Measurements from ENCODE around the gene OSBP2.

The OSBP2 gene

DNA sequence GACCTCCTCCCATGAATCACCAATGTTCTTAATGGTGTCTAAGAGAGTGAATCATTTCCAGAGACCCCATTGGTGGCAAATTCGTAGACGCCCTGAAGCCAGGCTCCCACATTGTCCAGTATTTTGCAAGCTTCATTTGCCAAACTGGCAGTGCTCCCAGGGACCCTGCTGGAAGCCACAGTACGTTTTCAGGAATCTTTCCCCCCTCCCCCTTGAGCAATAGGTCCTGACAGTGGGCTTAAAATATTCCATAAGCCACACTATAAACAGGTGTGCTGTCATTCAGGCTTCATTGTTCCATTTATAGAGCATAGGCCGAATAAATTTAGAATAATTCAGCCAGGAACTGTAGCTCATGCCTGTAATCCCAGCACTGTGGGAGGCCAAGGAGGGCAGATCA, 148.6 kb downstream of the OSBP2 start:
- DNase-seq (ENCODE audit: low spot score): no peak

DNA sequence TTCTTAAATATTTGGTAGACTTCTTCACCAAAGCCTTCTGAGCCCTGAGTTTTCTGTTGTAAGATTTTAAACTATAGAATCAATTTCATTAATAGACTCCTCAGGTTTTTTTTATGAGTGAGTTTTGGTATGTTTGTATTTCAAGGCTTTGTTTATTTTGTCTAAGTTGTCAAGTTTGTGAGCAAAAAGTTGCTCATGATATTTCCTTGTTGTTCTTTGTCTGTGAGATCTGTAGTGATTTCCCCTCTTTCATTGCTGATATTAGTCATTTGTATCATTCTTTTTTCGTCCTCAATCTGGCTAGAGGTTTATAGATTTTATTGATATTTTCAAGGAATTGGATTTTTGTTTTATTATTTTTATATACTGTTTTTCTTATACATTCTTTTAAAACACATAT, 152.9 kb downstream of the OSBP2 start:
- DNase-seq (ENCODE audit: low spot score): no peak

DNA sequence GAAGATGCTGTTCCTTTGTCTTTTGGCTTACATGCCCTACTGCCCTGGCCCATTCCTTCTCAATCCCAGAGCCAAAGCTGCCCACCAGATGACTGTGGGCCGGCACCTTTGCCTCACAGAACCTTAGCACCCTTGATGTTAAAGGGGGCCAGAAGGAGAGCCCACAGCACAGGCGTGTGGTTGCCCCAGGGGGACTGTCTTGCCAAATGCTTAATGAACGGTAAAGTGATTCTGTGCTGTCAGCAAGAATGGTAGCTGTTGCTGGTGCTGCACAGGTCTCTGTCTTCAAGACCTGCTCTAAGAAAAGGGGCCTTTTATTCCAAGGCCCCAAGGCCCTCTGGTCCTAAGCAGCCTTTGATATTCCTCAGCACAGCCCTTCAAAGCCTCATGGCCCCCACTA, 160.6 kb downstream of the OSBP2 start:
- no peak for DNase-seq (ENCODE audit: low spot score)

DNA sequence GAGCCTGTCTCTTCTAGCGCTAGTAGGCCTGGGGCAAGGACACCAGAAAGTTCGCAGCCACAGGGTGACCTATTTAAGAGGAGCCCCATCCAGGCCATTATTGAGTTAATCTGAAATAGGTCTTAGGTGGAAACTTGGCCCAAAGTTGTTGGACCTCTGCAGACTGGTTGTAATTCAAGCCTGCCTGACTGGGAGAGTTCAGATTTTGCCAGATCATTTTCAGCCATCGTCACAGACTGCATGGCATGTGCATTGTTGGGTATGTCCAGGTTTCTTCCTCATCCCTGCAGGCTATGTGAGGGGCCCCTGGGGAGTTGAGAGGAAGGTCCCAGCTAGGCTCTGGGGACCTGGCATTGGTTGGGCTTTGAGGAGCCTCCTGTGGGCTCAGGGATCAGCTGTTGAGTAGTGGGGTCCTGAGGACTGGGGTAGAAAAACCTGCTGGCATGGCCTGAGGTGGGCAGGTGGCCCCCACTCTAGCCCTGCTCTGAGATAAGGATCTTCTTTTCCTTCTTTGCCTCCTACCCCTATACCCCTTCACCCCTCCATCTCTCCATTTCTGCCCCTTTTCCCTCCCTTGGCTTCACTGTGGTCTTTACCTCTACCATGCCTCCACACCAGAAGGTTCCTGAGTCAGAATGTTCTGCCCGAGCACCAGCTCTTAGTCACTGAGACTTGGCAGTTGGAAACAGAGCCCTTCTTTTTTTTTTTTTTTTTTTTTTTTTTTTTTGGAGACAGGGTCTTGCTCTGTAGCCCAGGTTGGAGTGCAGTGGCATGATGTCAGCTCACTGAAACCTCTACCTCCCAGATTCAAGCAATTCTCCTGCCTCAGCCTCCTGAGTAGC, 161.2 kb downstream of the OSBP2 start:
- no peak for DNase-seq (ENCODE audit: low spot score)

DNA sequence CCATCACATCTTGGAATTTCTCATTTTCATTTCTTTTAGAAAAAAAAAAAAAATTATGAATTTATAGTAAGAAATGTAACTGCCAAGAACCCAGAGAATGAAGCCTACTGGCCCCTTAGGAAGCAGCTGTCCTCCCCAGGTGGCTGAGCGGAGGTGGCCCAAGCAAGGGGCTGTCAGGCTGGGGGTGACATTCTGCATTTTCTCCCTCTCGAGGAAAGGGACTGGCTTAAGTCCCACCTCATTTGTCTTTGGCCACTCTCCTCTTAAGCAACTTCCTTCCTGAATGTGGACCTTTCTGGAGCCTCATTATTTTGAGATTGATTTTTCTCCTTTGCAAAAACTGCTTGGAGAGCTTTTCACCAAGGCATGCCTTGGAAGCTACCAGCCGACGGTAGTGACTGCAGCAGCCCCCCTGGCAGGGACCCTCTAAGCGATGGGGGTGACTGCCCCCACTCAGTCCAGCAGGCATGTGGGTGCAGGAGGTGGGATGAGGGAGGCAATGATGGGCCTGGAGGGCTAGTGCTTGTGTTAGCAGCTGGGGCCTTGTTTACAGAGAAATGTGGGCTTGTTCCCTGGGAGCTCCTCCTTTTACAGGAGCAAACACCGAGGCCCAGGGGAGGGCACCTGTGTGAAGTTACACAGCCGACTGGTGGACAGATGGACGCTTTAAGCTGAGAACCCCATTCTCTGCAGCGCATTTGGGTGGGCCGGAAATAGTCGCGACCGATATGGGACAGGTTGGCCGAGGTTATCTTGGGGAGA, 162.2 kb downstream of the OSBP2 start:
- DNase-seq (ENCODE audit: low spot score): no peak

DNA sequence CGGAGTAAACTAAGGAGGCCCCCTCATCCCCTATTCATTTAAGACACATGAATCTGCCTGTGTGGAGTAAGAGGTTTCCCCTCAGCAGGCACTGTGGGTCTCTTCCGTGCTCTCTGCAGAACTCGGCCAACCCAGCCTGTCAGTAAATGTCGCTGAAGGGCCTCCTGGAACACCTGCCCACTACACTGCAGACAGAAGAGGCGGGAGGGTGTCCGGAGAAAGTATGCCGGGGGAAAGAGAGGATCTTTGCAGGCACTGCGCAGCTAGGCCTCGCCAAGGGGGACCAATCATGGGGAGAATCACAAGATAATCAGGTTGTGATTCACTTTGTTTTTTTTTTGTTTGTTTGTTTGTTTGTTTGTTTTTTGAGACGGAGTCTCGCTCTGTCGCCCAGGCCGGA, 163.1 kb downstream of the OSBP2 start:
- DNase-seq (ENCODE audit: low spot score): no peak

DNA sequence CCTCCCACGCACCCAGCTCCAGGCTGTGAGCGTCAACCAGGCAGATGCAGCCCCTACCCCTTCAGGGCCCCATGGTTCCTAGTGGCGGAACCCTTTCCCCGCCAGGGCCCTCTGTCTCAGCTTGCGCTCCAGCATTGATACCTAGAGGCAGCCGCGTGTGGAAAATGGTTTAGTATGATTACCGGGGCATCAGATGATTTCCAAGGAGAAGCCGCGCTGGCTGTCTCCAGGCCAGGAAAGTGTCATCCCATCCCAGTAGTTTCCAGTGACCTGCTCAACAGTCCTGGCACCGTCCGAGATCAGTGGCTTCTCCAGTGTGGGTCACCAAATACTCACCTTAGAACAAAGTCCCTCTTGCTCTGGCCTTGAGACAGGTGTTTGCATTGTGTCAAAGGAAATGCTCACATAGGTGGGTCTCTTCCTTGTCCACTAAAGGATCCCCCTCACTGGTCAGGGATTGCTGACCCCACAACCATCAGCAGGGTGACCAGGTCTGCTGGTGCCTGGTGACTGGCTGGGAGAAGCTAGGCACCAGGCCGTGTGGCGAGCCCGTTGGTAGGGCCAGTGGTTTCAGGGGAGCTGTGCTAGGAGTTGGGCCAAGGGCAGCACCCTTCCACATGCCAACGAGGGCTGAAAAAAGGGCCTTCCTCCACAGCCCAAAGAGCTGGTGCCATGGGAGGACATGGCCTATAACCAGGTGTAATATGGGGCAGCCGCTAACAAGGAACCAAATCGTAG, 164.5 kb downstream of the OSBP2 start:
- no peak for DNase-seq (ENCODE audit: low spot score)

DNA sequence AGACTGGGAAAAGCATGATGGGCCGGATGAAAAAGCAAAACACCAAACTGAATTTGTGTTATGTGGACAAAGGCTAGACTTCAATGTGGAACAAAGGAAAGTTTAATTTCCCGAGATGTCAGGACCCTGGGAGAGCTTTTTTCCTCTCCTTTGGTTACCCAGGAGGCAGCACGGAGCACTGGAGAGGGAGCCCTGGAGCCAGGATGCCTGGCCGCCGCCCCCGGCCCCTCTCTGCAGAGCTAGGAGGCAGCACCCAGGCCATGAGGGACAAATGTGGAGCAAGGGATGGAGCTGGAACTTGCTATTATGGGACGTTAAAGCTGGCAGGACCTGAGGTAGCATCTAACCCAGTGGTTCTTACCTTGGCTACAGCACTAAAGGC, 165.0 kb downstream of the OSBP2 start:
- DNase-seq (ENCODE audit: low spot score): no peak

DNA sequence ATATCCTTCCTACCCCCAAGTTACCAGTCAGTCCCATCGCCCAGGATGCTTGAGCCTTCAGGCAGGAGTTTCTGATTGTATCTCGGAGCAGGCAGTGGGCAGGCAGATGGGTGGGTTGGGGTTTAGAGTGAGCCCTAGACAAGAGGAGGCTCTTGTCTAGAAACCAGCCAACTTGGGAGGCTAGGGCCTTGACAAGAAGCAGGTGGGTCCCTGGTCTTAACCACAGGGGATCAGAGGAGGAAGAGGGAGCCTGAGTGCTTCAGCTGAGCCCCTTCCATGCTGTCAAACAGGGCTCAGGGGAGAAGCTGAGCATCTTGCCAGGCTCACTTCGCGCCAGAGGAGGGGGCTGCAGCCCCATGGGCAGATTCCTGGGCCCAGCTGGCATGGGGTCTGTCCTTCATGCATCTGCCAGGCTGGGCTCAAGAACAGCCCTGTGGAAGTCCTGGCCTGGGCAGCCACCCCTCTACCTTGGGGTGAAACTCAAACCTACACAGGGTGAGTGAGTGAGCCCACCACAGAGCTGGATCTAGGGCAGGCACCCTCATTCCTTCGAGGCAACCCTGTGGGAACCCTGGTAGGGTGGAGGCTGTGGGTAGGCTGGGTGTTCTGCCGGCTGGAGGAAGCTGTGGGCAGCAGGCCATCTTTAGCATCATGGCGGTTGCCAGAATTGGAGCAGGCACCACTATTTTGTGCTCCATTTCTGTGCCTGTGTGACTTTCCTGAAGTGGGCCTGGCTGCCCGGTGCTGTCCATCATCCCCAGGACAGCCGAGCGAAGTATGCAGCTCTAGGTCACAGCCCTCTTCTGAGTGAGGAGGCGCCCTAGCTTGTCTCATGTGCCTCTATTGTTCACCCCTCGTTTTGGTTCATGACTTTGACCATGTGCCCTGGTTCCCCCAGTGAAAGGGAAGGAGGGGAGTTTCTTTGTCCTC, 165.8 kb downstream of the OSBP2 start:
- no peak for DNase-seq (ENCODE audit: low spot score)

DNA sequence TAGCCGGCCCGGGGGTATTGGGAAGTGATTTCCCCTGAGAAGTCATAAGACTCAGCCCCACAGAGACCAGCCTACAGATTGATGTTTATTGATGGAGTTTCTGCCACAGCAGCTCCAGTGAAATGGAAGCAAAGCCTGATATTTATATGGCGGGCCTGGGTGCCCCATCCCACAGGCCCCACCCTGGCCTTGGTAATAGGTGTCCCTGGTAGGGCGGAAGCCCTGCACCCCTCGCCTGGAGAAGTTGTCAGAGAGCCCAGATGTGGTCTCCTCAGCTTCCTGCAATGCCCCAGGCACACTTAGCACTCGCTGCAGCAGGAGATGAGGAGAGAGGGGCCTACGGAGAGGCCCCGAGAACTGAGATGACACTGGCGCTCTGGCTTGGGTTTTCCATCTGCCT, 166.5 kb downstream of the OSBP2 start:
- no peak for DNase-seq (ENCODE audit: low spot score)

DNA sequence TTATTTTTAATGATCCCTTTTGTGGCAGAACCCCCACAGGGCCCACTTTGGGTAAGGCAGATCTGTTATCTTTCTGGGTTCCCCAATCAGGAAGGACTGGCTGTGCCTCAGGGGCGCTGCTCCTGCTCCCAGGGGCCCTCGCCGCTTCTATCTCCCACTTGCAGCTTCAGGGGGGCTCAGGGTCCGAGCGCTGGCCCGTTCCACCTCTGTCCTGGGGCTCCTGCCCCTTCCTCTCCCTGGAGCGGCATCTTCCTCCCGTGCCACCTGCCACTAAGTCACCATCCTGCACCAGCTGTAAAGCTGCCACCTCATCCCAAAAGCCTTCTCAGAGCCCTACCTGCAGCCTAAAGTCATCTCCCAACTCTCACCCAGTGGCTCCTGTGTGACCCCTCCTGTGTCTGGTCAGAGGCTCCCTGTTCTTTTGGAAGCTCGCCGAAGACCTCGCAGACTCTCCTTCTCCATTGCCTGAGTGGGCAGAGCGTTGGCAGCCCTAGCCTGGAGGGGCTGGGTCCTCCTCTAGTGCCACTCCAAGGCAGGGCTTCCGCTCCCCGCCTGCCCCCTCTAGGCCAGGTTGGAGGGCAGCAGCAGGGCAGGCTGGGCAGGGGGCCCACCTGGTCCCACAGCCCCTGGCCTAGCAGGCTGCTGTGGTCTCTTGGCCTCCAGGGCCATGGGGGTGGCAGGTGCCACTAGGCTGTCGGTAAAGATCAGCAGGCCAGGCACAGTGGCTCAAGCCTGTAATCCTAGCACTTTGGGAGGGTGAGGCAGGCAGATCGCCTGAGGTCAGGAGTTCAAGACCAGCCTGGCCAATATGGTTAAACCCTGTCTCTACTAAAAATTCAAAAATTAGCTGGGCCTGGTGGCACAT, 167.2 kb downstream of the OSBP2 start:
- no peak for DNase-seq (ENCODE audit: low spot score)

DNA sequence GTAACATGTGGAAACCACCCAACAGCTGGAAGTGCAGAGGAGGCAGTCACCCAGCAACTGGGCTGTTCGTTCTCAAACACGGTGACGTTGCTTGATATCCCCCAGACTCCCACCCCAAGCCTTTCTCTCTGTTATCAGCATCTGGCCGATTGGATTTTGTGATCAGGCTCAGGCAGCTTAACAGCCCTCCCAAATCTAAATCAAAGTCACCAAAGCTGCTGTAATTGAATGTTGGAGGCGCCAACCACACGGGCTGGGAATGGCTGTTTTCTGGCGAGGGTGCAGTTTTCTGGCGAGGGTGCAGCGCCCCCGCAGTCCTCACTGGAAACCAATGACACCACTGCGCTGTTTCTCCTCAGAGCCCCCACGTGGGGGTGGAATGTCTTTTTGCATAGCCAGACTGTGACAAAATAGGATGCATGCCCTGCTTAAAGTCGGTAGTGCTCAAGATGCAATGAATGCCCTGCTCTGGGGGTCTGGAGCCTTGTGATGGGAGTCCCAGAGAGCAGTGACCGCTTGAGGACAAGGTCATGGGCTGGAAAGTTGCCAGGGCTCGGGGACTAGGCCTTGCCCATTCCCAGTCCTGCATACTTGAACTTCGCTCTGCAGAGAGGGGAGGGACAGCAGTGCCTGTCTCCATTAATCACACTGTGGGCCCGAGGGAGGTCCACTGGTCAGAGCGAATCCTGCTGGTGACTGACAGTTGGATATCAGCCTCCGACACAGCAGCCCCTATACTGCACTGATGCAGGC, 168.6 kb downstream of the OSBP2 start:
- DNase-seq (ENCODE audit: low spot score): no peak

DNA sequence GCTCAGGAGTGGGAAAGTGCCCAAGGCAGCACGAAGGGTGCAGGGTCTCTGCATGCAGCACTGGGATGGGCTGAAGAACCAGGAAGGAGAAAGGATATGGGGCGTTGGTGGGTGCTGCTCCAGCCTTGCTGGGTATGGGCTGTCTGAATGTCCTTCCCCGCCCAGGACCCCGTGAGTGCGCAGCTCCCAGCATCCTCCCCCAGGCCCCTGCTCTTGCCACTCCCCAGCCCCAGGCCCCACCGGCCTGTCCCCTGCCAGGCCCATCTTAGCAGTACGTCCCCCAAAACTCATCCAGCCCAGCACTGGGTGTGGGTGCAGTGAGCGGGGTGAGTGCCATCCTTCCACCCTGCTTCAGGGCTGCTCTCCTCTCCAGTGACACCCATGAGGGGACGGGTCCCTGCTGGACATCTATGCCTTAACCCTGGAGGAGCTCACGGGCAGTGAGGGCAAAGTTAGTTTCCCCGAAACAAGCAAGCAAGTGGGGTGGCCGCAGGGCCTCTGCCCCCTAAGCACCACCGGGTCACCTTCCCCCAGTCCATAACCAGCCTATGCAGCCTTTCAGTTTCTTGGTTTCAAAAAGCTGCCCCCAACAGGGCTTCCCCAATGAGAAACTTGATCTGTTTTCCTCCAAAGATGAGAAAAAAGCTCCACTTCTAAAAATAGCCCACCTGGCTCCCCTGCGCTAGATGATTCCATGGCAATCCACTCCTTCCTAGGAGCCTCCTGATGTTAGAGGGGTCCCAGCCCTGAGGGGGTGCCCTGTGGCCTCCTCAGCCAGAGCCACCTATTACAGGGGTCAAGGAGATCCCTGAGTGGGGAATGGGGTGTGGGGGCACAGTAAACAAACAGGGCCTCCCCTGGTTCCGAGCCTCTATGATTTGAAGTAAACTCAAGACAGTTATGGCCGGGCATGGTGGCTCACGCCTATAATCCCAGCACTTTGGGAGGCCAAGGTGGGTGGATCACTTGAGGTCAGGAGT, 170.1 kb downstream of the OSBP2 start:
- DNase-seq (ENCODE audit: low spot score): no peak

DNA sequence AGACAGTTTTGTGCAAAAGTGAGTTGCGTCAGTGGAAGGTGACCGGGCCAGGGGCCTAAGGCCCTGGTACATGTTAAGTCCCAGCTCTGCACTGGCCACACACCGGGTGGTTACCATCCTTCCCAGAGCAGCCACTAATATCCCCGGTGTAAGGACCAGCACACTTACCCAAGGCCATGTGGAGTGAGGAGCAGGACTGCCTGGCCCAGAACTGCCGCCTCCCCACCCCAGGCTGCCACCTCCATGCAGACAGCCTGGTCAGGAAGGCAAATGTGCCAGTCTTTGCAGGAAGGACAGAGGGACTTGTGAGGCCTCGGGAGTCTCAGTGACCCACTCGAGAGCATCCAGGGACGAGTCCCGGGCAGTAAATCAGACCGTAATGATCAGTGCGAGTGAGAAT, 171.0 kb downstream of the OSBP2 start:
- no peak for DNase-seq (ENCODE audit: low spot score)

DNA sequence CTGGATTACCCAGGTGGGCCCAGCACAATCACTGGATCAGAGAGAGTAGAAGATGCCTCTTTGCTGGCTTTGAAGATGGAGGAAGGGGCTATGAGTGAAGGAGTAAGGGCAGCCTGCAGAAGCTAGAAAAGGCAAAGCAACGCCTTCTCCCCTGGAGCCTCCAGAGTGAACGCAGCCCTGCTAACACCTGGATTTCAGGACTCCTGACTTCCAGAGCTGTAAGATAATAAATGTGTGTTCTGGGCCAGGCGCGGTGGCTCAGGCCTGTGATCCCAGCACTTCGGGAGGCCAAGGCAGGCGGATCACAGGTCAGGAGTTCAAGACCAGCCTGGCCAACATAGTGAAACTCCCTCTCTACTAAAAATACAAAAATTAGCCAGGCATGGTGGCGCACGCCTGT, 171.5 kb downstream of the OSBP2 start:
- no peak for DNase-seq (ENCODE audit: low spot score)

DNA sequence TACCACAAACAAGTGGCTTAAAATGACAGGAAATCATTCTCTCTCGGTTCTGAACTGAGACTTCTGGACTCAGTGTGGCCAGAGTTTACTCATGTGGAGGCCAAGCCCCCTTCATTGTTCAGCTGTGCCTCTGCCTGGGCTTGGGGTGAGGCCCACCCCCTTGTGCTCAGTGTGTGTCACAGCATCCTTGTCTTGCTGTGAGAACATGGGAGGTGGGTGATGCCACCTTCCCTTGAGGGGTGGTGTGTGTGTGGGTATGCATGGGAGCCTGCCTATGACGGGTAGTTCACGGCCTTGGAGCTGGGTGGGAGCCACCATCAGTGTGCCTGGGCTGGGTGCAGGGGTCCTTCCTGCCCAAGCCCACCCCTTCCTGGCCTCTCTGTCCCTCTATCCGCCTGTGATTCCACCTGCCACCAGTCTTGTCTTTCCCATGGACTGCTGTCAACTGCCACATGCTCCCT, 172.2 kb downstream of the OSBP2 start:
- no peak for DNase-seq (ENCODE audit: low spot score)

DNA sequence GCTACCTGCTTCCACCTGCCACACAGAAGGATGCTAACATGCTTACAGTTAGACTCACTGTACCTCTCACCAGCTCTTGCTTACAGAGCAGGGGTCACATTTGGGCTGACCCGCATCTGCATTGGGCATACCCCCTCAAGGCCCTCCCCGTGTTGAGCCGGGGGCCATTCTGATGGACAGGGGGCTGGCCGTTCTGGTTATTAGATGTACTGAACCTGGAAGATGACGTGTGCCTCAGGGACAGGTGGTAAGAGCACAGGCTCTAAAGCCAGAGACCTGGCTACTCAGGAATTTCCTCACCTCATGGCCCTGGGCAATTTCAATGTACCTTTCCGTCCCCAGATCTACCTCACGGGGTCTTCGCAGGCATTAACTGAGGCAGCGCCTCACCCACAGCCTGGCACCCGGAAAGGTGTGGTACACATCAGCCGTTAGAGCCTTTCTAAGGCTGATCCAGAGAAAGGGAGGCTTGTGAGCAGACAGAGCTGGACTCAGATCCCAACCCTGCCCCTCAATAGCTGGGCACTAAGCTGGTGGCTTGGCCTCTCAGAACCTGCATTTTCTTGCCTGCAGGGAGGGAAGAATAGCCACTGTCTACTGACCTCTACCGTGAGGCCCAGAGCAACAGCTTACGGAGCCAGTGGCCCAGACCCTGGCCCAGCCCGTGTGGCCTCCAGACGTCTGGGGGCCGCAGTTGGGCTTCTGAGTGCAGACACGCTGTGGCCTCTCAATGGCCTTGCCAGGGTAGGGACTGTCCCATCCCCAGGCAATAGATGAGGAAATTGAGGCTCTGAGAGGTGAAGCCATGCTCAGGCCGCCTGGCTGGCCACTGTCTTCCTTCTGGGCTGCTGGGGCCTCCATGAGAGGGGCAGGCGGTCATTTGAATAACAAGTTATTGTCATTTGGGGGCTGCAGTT, 173.3 kb downstream of the OSBP2 start:
- DNase-seq (ENCODE audit: low spot score): no peak
